Small intestine (tissue), 7 donors: ENCODE measurements around the gene FEV. TPM values are rescaled to one million over a fixed set of nuclear protein-coding genes. Genes with fewer than 3 reads are reported as not detected.

Experiments used
- DNase-seq, 2 donors: peaks; one replicate each; pipeline versions ENCODE4 v3.0.0 to v3.0.0-alpha.2; 2013
- FAIRE-seq: peaks from 2 replicates; lab custom pipeline; 2012; peaks lifted over from hg19 to GRCh38; lab: Jason Lieb, UNC
- H3K27ac ChIP-seq, 3 donors: one replicate each; pipeline ENCODE4 v1.5.1; 2013; ENCODE audit warnings: low read length in 2 of 3, mild to moderate bottlenecking in 2 of 3, control low read depth in 1 of 3, inconsistent platforms in 1 of 3, low read depth in 1 of 3, moderate library complexity in 1 of 3
- H3K27me3 ChIP-seq, 3 donors: one replicate each; pipeline ENCODE4 v1.6.1; 2013; ENCODE audit warnings: low read length in 3 of 3, inconsistent platforms in 1 of 3; ENCODE audit not compliant: control insufficient read depth in 3 of 3, insufficient read depth in 3 of 3
- H3K36me3 ChIP-seq, 3 donors: one replicate each; pipeline ENCODE4 v1.6.1; 2013; ENCODE audit warnings: low read length in 3 of 3, inconsistent platforms in 1 of 3, low read depth in 1 of 3, mild to moderate bottlenecking in 1 of 3, moderate library complexity in 1 of 3; ENCODE audit not compliant: control insufficient read depth in 3 of 3, insufficient read depth in 2 of 3
- H3K4me1 ChIP-seq, 3 donors: one replicate each; pipeline ENCODE4 v1.6.1; 2013; ENCODE audit warnings: low read length in 2 of 3, inconsistent platforms in 1 of 3, low read depth in 1 of 3, mild to moderate bottlenecking in 1 of 3, moderate library complexity in 1 of 3; ENCODE audit not compliant: control insufficient read depth in 3 of 3, insufficient read depth in 2 of 3
- H3K4me3 ChIP-seq, 3 donors: one replicate each; pipeline ENCODE4 v1.5.1; 2013; ENCODE audit warnings: low read length in 3 of 3, control low read depth in 1 of 3, inconsistent platforms in 1 of 3, low read depth in 1 of 3, mild to moderate bottlenecking in 1 of 3, moderate library complexity in 1 of 3
- H3K9me3 ChIP-seq, 2 donors: one replicate each; pipeline ENCODE4 v1.6.1; 2013; ENCODE audit warnings: low read depth in 1 of 2, low read length in 1 of 2; ENCODE audit not compliant: control insufficient read depth in 2 of 2, insufficient read depth in 1 of 2
- WGBS, 3 donors: extraction: QIAGEN DNeasy Blood & Tissue Kit; methylation state at CpG; one replicate each; pipeline ENCODE4 v1.1.7; 2013; 5-methylcytosine and 5-hydroxymethylcytosine counted together
- polyA plus RNA-seq, 4 donors: library from polyadenylated mRNA; stranded (reverse) in 3 of 4; unstranded in 1 of 4; fragments of 200-250 nt in 3 of 4; fragments of 120-200 nt in 1 of 4; gene quantifications; one replicate each; pipeline versions ENCODE4 v1.2.1 to v1.2.3, GENCODE V29; 2013
- donor health status: healthy with polysubstance abuse.
- donor health status: control.
- donor health status: control.
- donor health status: Bipolar disorder and iron deficiency.
- donor health status: healthy.

The FEV gene
- polyA plus RNA-seq, 4 donors, result 2.9 to 19.5 (median 4.4) TPM

GRCh38 chr2:219027511-219028055 lies 42.6 kb upstream of the FEV start:
- H3K27me3 ChIP-seq, result no peaks in the 10 kb centered on the region
- no peak overlapping the region for H3K4me3 ChIP-seq
- H3K27ac ChIP-seq, result no peak overlapping the region
- 92 to 94% (median 93%) methylated on average over 22 of the region's 22 CpGs for WGBS, 3 donors
- H3K9me3 ChIP-seq, result no peaks in the 10 kb centered on the region
- H3K4me1 ChIP-seq, result peaks cover 0 to 2% (median 0%) of the 10 kb centered on the region in 3 donors
- no peak for FAIRE-seq
- DNase-seq, result no peak
- H3K36me3 ChIP-seq, result peaks cover 0 to 6% (median 0%) of the 10 kb centered on the region in 3 donors

DNA sequence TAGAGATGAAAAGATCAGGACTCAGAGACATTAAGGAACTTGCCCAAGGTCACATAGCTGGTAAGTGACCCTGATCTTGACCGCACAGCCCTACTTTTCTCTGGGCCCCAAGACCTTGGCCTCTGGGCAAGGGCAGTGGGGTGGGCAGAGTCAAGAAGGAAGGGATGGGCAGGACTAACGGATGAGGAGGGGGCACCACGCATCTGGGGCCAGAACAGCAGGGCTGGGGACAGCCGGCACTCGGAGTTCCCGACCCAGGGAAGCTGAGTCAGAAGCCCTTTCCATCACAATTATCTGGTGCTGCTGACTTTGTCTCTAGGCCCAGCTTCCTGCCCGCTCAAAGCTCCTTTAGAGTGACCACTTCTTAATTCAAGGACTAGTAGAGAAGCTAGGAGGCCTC lies 42.0 kb upstream of the FEV start:
- no peak overlapping the region for H3K27ac ChIP-seq
- 75 to 86% (median 82%) methylated on average over 7 of the region's 7 CpGs for WGBS, 3 donors
- peaks cover 0 to 2% (median 0%) of the 10 kb centered on the region in 3 donors for H3K4me1 ChIP-seq
- peaks cover 0 to 6% (median 0%) of the 10 kb centered on the region in 3 donors for H3K36me3 ChIP-seq
- H3K9me3 ChIP-seq, result no peaks in the 10 kb centered on the region
- H3K4me3 ChIP-seq, result no peak overlapping the region
- no peak for FAIRE-seq
- H3K27me3 ChIP-seq, result no peaks in the 10 kb centered on the region
- no peak for DNase-seq

DNA sequence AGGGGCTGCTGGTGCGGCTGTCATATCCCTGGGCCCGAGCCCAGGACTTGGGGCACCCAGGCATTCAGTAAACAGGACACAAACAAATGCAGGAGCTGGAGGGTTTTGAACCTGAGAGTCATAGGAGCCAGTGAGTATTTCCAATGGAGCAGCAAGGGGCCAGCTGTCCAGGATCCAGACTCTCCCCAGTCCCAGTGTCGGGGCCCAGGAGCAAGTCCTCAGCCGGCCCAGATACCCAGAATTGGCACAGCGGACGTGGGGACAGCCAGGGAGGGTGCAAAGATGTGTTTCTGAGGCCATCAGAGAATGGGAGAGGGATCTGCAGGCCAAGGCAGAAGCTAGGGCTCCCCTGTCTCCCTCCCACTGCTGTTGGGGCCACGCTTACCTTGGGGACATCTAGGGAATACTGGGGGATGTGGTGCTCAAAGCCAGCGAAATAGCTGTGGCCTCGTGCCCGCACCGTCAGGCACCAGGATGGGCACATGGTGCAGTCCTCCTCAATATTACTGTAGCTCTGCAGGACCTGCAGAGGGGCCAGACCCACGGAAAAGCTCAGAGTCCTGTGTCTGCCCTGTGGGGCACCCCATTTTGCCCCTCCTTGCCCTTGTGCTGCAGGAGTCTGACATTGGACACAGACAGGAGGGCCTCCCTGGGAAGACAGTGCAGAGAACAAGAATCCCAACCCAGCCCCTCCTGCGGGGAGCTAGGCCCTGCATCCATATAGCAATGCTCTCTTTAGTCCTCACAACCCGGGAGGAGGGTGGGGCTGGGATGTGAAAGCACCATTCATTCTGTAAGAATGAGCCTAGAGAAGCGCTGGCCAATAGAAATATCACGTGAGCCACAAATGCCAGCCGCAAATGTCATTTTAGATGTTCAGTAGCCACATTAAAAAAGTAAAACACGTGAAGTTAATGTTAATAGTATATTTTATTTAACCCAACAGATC lies 40.9 kb upstream of the FEV start:
- H3K27ac ChIP-seq, result no peak overlapping the region
- WGBS, 3 donors, result 75 to 83% (median 79%) methylated on average over 18 of the region's 18 CpGs
- peaks cover 0 to 6% (median 0%) of the 10 kb centered on the region in 3 donors for H3K36me3 ChIP-seq
- no peaks in the 10 kb centered on the region for H3K27me3 ChIP-seq
- peaks cover 0 to 2% (median 0%) of the 10 kb centered on the region in 3 donors for H3K4me1 ChIP-seq
- no peak overlapping the region for H3K4me3 ChIP-seq
- H3K9me3 ChIP-seq, result no peaks in the 10 kb centered on the region
- no peak for DNase-seq
- FAIRE-seq, result no peak

- DNase-seq (no peak), FAIRE-seq (no peak)
- no peaks in the 10 kb centered on the region for H3K27me3 ChIP-seq
- H3K36me3 ChIP-seq, result peaks cover 0 to 4% (median 0%) of the 10 kb centered on the region in 3 donors
- no peaks in the 10 kb centered on the region for H3K9me3 ChIP-seq
- no peak overlapping the region for H3K27ac ChIP-seq
- H3K4me1 ChIP-seq, result no peaks in the 10 kb centered on the region
- no peak overlapping the region for H3K4me3 ChIP-seq
- 78 to 88% (median 87%) methylated on average over 11 of the region's 11 CpGs for WGBS, 3 donors
Observed at GRCh38 chr2:219024059-219024458, 39.1 kb upstream of the FEV start.

DNA sequence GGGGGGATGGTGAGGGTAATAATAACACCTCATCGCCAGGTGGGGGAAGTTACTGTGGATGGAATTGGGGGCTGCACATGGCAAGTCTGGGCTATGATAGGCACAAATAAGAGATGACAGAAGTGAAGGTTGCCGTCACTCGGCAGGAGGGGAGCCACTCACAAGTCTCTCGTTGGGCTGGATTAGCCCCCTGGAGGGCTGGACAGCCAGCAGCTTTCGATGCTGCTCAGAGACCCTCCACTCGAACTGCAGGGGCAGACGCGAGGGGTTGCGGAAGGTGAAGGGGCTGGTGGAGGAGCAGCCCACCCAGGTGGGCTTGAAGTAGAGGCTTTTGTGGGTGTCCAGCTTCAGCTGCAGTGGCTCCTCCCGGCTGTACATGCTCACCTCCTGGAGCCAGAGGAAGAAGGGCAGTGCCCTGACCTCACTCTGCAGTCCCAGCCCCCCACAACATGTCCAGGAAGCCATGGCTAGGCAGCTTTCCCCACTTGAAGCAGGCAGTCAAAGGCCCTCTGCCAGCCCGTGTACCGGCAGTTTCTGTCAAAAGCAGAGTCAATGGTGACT lies 38.1 kb upstream of the FEV start:
- FAIRE-seq (no peak), DNase-seq (no peak)
- Histone ChIP-seq H3K4me3 (no peak overlapping the region), H3K4me1 (no peaks in the 10 kb centered on the region), H3K27me3 (no peaks in the 10 kb centered on the region), H3K36me3 (peaks cover 0 to 3% (median 0%) of the 10 kb centered on the region in 3 donors), H3K9me3 (no peaks in the 10 kb centered on the region), H3K27ac (no peak overlapping the region)
- WGBS, 3 donors, result 77 to 84% (median 83%) methylated on average over 12 of the region's 12 CpGs

- Histone ChIP-seq H3K27me3 (no peaks in the 10 kb centered on the region), H3K4me3 (no peak overlapping the region), H3K9me3 (no peaks in the 10 kb centered on the region), H3K27ac (no peak overlapping the region), H3K4me1 (no peaks in the 10 kb centered on the region), H3K36me3 (no peaks in the 10 kb centered on the region)
- FAIRE-seq, result no peak
- 83 to 85% (median 83%) methylated on average over 5 of the region's 5 CpGs for WGBS, 3 donors
- no peak for DNase-seq
Observed at GRCh38 chr2:219022616-219023015, 37.6 kb upstream of the FEV start.

DNA sequence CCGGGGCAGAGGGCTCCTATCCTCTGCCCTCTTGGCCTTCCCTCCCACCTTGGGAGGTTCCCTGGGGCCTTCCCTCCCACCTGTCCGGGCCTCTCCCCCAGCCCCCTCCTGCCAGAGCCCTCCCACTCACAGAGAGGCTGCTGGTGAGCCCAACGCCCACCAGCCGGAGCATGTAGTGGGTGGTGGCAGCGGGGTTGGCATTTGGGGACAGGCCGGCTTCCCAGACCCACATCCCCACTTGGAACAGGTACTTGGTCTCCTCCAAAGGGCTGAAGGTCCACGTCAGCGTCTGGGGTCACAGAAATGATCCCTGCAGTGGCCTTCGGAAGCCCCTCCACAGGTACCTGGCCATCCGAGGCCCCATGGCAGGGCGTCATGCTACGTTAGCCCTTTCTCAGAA lies 37.1 kb upstream of the FEV start:
- FAIRE-seq, result no peak
- WGBS, 3 donors, result 80 to 86% (median 83%) methylated on average over 9 to 12 of the region's 12 CpGs
- Histone ChIP-seq H3K9me3 (no peaks in the 10 kb centered on the region), H3K27me3 (no peaks in the 10 kb centered on the region), H3K4me1 (no peaks in the 10 kb centered on the region), H3K4me3 (no peak overlapping the region), H3K27ac (no peak overlapping the region), H3K36me3 (no peaks in the 10 kb centered on the region)
- DNase-seq, result no peak

GRCh38 chr2:219021591-219021990 lies 36.6 kb upstream of the FEV start:
- Histone ChIP-seq H3K4me1 (no peaks in the 10 kb centered on the region), H3K27ac (no peak overlapping the region), H3K4me3 (no peak overlapping the region), H3K27me3 (no peaks in the 10 kb centered on the region), H3K36me3 (no peaks in the 10 kb centered on the region), H3K9me3 (no peaks in the 10 kb centered on the region)
- DNase-seq, result no peak
- FAIRE-seq, result no peak
- WGBS, 3 donors, result 69 to 81% (median 76%) methylated on average over 9 of the region's 9 CpGs
